ENCODE results near the gene SCTR. TPM values are rescaled to one million over a fixed set of nuclear protein-coding genes. Genes with fewer than 3 reads are reported as not detected.
A peak's percentile ranks its signal among the peaks of the same experiment; 100 is the strongest.

SCTR gene
- total and polyA plus RNA-seq, 10 donors = 0.39 to 0.54 (median 0.47) TPM; not detected in 6

DNA sequence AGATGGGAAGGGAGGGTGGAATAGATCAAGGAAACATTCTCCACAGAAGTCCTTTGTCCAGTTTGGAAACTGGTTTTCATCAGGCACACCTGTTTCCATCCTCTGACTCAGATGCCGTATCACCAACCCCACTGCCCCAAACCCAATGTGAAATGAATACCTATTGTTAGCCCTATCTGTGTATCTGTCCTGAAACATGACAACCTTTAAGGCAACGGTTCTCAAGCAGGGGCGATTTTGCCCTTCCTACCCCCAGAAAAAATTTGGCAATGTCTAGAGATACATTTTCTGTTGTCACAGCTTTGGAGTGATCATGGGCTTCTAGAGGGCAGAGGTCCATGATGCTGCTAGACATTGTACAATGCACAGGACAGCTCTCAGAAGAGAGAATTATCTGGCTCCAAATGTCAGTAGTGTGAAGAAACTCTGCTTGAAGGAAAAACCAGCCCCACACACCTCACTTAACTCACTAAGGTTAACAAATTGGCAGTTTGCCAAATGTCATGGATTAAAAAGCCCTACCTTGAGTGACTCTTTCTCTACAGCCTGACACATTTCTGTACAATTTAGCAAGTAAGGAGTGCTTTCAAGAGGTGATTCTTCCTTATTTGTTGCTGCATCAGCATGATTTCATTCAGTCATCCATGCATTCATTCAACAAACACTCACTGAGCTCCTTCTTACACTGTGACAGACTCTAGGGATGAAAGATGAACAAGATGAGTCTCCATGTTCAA is 3.4 kb downstream of the SCTR start:
- H3K4me1 ChIP-seq = no peaks in the 10 kb centered on the region
- H3K9me3 ChIP-seq = no peaks in the 10 kb centered on the region
- no peak for DNase-seq
- no peak overlapping the region for H3K4me3 ChIP-seq
- H3K27me3 ChIP-seq (replicated peaks in 1 of 7) = peaks cover 0 to 67% (median 24%) of the 10 kb centered on the region in 7 donors
- H3K36me3 ChIP-seq = no peaks in the 10 kb centered on the region
- intact Hi-C loops (cut with DNase I; ENCODE audit: low total_unique reads) = no loop called here
- no peak overlapping the region for H3K27ac ChIP-seq
- TF ChIP-seq, protein P1, sequence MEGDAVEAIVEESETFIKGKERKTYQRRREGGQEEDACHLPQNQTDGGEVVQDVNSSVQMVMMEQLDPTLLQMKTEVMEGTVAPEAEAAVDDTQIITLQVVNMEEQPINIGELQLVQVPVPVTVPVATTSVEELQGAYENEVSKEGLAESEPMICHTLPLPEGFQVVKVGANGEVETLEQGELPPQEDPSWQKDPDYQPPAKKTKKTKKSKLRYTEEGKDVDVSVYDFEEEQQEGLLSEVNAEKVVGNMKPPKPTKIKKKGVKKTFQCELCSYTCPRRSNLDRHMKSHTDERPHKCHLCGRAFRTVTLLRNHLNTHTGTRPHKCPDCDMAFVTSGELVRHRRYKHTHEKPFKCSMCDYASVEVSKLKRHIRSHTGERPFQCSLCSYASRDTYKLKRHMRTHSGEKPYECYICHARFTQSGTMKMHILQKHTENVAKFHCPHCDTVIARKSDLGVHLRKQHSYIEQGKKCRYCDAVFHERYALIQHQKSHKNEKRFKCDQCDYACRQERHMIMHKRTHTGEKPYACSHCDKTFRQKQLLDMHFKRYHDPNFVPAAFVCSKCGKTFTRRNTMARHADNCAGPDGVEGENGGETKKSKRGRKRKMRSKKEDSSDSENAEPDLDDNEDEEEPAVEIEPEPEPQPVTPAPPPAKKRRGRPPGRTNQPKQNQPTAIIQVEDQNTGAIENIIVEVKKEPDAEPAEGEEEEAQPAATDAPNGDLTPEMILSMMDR (IDR thresholded peaks at IDR 0.05 in 8 of 11, conservative IDR thresholded peaks at IDR 0.05 in 3 of 11) = no peak
- no peak for TF ChIP-seq POLR2A (IDR thresholded peaks at IDR 0.05)
- no peak for TF ChIP-seq POLR2AphosphoS5 (IDR thresholded peaks at IDR 0.05)
- WGBS, 5 donors = 71 to 85% (median 82%) methylated on average over 3 of the region's 3 CpGs

DNA sequence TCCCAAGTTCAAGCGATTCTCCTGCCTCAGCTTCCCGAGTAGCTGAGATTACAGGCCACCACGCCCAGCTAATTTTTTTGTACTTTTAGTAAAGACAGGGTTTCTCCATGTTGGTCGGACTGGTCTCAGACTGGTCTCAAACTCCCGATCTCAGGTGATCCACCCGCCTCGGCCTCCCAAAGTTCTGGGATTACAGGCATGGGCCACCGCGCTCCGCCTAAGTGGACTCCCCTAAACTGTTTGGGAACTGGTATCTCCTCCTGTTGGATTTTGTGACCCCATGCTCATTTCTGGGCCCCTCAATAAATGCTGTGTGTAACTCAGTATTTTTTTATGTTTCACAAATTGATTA is 5.2 kb downstream of the SCTR start:
- intact Hi-C loops (cut with DNase I; ENCODE audit: low total_unique reads) = no loop called here
- WGBS, 5 donors = 87 to 96% (median 92%) methylated on average over 10 of the region's 10 CpGs
- no peaks in the 10 kb centered on the region for H3K9me3 ChIP-seq

DNA sequence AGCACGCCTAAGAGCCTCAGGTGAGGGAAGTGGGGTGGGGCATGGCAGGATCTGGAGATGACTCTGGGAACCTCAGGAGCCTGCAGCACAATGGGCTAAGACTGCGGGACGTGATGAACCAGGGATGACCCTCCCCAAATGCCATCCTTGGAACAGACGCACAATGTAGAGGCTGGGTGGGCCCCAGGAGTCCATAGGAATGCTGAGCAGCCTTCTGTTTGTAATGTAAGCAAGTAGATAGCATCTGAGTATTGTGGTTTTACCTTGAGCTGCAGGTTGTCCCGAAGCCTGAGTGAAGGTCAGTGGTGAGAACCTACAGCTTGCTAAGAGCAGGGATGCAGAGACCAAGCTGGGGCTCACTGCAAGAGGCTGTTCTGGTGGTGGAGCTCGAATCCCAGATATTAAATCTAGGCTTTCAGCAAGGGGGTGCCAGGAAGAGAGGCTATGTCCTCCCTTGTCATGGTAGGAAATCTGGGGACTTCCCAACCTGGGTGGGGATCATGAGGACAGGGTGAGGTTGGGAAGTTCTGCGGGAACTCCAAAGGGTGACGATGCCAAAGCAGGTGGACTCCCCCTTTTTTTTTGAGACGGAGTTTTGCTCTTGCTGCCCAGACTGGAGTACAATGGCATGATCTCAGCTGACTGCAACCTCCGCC is 5.8 kb downstream of the SCTR start:
- 77 to 95% (median 82%) methylated on average over 10 of the region's 10 CpGs for WGBS, 5 donors
- Histone ChIP-seq H3K9me3 (no peaks in the 10 kb centered on the region), H3K27me3 (replicated peaks in 1 of 7) (peaks cover 0 to 67% (median 8%) of the 10 kb centered on the region in 7 donors), H3K27ac (no peak overlapping the region), H3K4me3 (no peak overlapping the region), H3K4me1 (no peaks in the 10 kb centered on the region), H3K36me3 (no peaks in the 10 kb centered on the region)
- DNase-seq = no peak
- TF ChIP-seq, protein P1 (IDR thresholded peaks at IDR 0.05 in 8 of 11, conservative IDR thresholded peaks at IDR 0.05 in 3 of 11) = no peak
- TF ChIP-seq POLR2AphosphoS5 (IDR thresholded peaks at IDR 0.05) (no peak), POLR2A (IDR thresholded peaks at IDR 0.05) (no peak)
- intact Hi-C loops (cut with DNase I; ENCODE audit: low total_unique reads) = no loop called here

More for the DNA sequence above, 5.2 kb downstream of the SCTR start:
- no peak overlapping the region for H3K4me3 ChIP-seq
- no peaks in the 10 kb centered on the region for H3K36me3 ChIP-seq
- peaks cover 0 to 67% (median 14%) of the 10 kb centered on the region in 7 donors for H3K27me3 ChIP-seq (replicated peaks in 1 of 7)
- H3K4me1 ChIP-seq = no peaks in the 10 kb centered on the region
- no peak for DNase-seq
- no peak overlapping the region for H3K27ac ChIP-seq
- TF ChIP-seq, protein P1 (IDR thresholded peaks at IDR 0.05 in 8 of 11, conservative IDR thresholded peaks at IDR 0.05 in 3 of 11) = no peak
- TF ChIP-seq POLR2AphosphoS5 (IDR thresholded peaks at IDR 0.05) (no peak), POLR2A (IDR thresholded peaks at IDR 0.05) (no peak)

DNA sequence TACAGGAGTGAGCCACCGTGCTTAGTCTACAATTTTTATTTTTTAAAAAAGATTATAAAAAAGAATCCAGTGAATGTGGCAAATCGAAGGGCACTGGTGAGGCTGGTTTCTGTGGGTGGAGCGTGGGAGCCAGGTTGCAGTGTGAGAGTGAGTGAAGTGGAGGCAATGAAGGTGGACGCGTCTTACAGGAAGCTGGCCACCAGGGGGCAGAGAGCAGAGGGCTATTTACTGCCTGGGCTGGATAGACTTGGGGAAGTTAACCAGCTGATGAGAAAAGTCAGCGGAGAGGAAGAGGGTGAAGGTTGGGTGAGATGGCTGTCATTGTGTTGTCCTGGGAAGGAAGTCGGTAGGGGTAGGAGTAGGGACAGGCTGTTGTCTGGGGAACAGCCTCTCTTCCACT is 6.8 kb downstream of the SCTR start:
- TF ChIP-seq POLR2A (IDR thresholded peaks at IDR 0.05) (no peak), POLR2AphosphoS5 (IDR thresholded peaks at IDR 0.05) (no peak)
- TF ChIP-seq, protein P1 (IDR thresholded peaks at IDR 0.05 in 8 of 11, conservative IDR thresholded peaks at IDR 0.05 in 3 of 11) = peak in 9 of 11 experiments; percentile 23 to 67 (median 54)
- DNase-seq = no peak
- Histone ChIP-seq H3K27me3 (replicated peaks in 1 of 7) (peaks cover 0 to 62% (median 0%) of the 10 kb centered on the region in 7 donors), H3K4me3 (no peak overlapping the region), H3K27ac (no peak overlapping the region), H3K36me3 (no peaks in the 10 kb centered on the region), H3K4me1 (no peaks in the 10 kb centered on the region), H3K9me3 (no peaks in the 10 kb centered on the region)
- WGBS, 5 donors = 21 to 29% (median 24%) methylated on average over 7 of the region's 7 CpGs
- intact Hi-C loops (cut with DNase I; ENCODE audit: low total_unique reads) = no loop called here
